Testis (tissue), 2 donors: ENCODE data around the gene CDC42EP1.

Source experiments
- POLR2A ChIP-seq: fragments of 450-650 bp; IDR thresholded peaks from one replicate; pipeline ENCODE4 v1.6.1; 2017; ENCODE audit warnings: antibody characterized with exemption, mild to moderate bottlenecking, moderate library complexity
- TF ChIP-seq, protein P1 (sequence below), 3 experiments: fragments of 450-650 bp in 2 of 3; fragments of 200-600 bp in 1 of 3; sonication (generic) in 1 of 3; IDR thresholded peaks; one replicate each; pipeline ENCODE4 v1.5.1; 2016 to 2019; ENCODE audit warnings: antibody characterized with exemption in 3 of 3, mild to moderate bottlenecking in 2 of 3, moderate library complexity in 1 of 3

- TF ChIP-seq, protein P1, sequence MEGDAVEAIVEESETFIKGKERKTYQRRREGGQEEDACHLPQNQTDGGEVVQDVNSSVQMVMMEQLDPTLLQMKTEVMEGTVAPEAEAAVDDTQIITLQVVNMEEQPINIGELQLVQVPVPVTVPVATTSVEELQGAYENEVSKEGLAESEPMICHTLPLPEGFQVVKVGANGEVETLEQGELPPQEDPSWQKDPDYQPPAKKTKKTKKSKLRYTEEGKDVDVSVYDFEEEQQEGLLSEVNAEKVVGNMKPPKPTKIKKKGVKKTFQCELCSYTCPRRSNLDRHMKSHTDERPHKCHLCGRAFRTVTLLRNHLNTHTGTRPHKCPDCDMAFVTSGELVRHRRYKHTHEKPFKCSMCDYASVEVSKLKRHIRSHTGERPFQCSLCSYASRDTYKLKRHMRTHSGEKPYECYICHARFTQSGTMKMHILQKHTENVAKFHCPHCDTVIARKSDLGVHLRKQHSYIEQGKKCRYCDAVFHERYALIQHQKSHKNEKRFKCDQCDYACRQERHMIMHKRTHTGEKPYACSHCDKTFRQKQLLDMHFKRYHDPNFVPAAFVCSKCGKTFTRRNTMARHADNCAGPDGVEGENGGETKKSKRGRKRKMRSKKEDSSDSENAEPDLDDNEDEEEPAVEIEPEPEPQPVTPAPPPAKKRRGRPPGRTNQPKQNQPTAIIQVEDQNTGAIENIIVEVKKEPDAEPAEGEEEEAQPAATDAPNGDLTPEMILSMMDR (IDR thresholded peaks at IDR 0.05): no peak
- TF ChIP-seq POLR2A: no peak
Observed at GRCh38 chr22:37569921-37570660, 9.8 kb downstream of the CDC42EP1 start.
